ENCODE results near the gene OR5K3. TPM values are rescaled to one million over a fixed set of nuclear protein-coding genes. Genes with fewer than 3 reads are reported as not detected.

OR5K3 gene
- total and polyA plus RNA-seq, 2 of the 4 experiments (the other 2 are of a cell fraction) = not detected

DNA sequence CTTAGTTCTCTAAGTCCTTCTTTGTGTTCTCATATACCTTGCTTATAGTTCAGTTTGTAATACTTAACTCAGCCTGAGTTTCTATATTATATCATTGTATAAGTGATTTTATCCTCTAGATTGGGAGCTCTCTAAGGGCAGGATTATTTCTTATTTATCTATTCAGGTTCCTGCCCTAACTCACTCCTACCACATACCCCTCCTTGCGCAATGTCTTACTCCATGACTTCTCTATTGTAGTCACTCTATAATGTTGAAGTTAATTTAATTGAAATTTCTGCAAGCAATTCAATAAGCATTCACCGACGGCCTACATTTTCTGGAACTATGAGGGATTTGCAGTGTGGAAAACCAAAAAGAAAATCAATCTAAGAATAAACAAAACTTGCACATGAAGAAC is 40.4 kb upstream of the OR5K3 start:
- Histone ChIP-seq H2BK15ac (ENCODE audit: low read depth, low read length) (no peak overlapping the region), H3K4me3 (ENCODE audit: insufficient read depth, low read depth, low read length) (no peak overlapping the region), H4K20me1 (ENCODE audit: insufficient read depth, low read length) (no peaks in the 10 kb centered on the region), H2AK5ac (ENCODE audit: low read depth, low read length) (no peak overlapping the region), H3K9ac (ENCODE audit: low read depth, low read length) (no peak overlapping the region), H4K91ac (ENCODE audit: insufficient read depth, low read depth, low read length) (no peak overlapping the region), H3K56ac (ENCODE audit: extremely low read depth, insufficient read depth, low read length) (no peak overlapping the region), H3K4me1 (ENCODE audit: control insufficient read depth, insufficient read depth, low read length) (no peaks in the 10 kb centered on the region), H3K79me1 (ENCODE audit: low read depth in 1 of 2, low read length in 2 of 2) (no peaks in the 10 kb centered on the region), H2BK5ac (ENCODE audit: low read depth, low read length, poor library complexity, severe bottlenecking) (no peak overlapping the region), H3K36me3 (ENCODE audit: control insufficient read depth, insufficient read depth, low read length) (no peaks in the 10 kb centered on the region), H3K27me3 (ENCODE audit: control insufficient read depth, insufficient read depth, low read length) (no peaks in the 10 kb centered on the region), H3K9me1 (ENCODE audit: insufficient read depth, low read length) (no peaks in the 10 kb centered on the region), H4K8ac (ENCODE audit: low read depth in 2 of 2, low read length in 2 of 2) (no peak overlapping the region), H3K4ac (ENCODE audit: low read depth, low read length) (no peak overlapping the region), H3K4me2 (ENCODE audit: low read depth, low read length) (no peak overlapping the region), H3K27ac (ENCODE audit: insufficient read depth, low read length) (no peak overlapping the region), H2AK9ac (replicated peaks; ENCODE audit: low read depth, low read length, poor library complexity) (no peak overlapping the region), H3K14ac (replicated peaks; ENCODE audit: low read depth, low read length) (no peak overlapping the region), H3K23ac (ENCODE audit: low read depth, low read length) (no peak overlapping the region), H3K18ac (ENCODE audit: low read depth, low read length) (no peak overlapping the region), H2BK20ac (ENCODE audit: low read depth, low read length) (no peak overlapping the region), H2BK120ac (ENCODE audit: low read depth, low read length) (no peak overlapping the region), H4K5ac (ENCODE audit: low read depth, low read length) (no peak overlapping the region), H3K9me3 (ENCODE audit: control insufficient read depth, insufficient read depth, low read length) (no peaks in the 10 kb centered on the region), H2AFZ (replicated peaks; ENCODE audit: low read length, poor library complexity) (no peak overlapping the region)
- in situ Hi-C loops (cut with MboI; ENCODE audit: low sequenced_read_pairs) (loop anchor here (25.0 kb wide), 1 partner anchor 112 kb away; the partner anchor contains the start of gene OR5K1), intact Hi-C loops (cut with micrococcal nuclease) (no loop called here), dilution Hi-C loops (cut with HindIII; ENCODE audit: low sequenced_read_pairs, unreplicated experiment) (no loop called here)
- DNase-seq (no peak), ATAC-seq (ENCODE audit: low read depth) (no peak)
- no CpG with 5 or more reads among the region's 3 CpGs for WGBS, 2 experiments (ENCODE audit: extremely low coverage in 2 of 2, insufficient read length in 1 of 2)
- POLR2A ChIA-PET (ENCODE audit: unreplicated experiment) = no interaction called here
- no TSS peak for BruUV-seq (replicated peaks)
- CTCF ChIA-PET = no interaction called here
- peak; percentile 64 for TF ChIP-seq CEBPB (IDR thresholded peaks at IDR 0.05; ENCODE audit: low read depth, low read length)
- no peak for TF ChIP-seq RCOR1 (IDR thresholded peaks at IDR 0.05; ENCODE audit: insufficient replicate concordance, low read length)
